ENCODE results near the gene BEX4. TPM values are rescaled to one million over a fixed set of nuclear protein-coding genes. Genes with fewer than 3 reads are reported as not detected.
"Not testable (repeated sequence)": the region's sequence is repeated elsewhere in the genome, so short reads cannot be mapped to it uniquely, and the experiment has no call there.

BEX4 gene
- 1 to 10 TPM; 5.0 to 7.3 TPM for total RNA-seq

GRCh38 chrX:103214870-103215424 lies at the start of gene BEX4:
BEX4 (plus strand) TSS chrX:103215108; CDS start chrX:103216154, 1,046 bp downstream.
- peak within 1 kb of the TSS; percentile 78 for H3K4me3 Mint-ChIP-seq
- peak within 1 kb of the TSS; percentile 81 for H3K27ac Mint-ChIP-seq
- peaks cover 6% of the 10 kb centered on the region for H3K36me3 Mint-ChIP-seq (ENCODE audit: low read depth)
- no peaks in the 10 kb centered on the region for H3K27me3 Mint-ChIP-seq
- no peaks in the 10 kb centered on the region for H3K4me1 Mint-ChIP-seq
- H3K9me3 Mint-ChIP-seq, result no peaks in the 10 kb centered on the region
- peak; percentile 99 for ATAC-seq (replicated peaks)

DNA sequence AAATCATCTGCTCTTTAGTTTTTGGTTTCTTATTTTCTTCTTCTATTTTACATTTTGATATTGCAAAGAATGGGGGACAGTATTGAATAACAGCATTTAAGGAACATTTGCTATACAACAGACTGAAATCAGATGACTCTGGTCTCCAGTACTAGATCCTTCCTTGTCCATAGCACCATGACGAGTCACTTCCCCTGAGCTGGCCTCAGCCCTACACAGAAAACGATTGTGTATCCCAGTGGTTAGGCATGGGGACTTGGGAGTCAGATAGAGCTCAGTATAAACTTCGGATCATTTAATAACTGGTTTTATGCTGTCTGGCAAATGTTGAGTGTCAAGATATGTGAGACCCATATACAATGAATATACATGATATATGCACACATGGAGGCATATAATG lies 44.7 kb upstream of the BEX4 start:
- ATAC-seq (replicated peaks), result no peak
- Mint-ChIP-seq H3K4me3 (no peak overlapping the region), H3K9me3 (no peaks in the 10 kb centered on the region), H3K4me1 (no peaks in the 10 kb centered on the region), H3K36me3 (ENCODE audit: low read depth) (no peaks in the 10 kb centered on the region), H3K27ac (no peak overlapping the region), H3K27me3 (no peaks in the 10 kb centered on the region)

DNA sequence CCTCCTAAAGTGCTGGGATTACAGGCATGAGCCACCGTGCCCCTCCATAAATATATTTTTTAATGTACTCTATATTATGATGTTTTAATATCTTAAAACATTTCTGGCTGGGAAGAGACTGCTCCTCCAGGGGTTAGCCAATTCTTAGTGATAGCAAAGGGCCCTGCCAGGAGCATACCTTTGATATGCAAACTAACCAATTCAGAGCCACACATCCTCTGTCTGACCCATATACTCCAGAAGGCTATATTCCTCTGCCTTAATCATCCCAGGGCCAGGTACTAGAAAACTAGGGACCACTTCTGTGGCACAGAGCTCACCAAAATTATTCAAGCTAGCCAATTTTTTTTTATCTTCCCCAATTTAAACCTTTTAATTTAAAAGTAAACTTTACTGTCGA lies 43.6 kb upstream of the BEX4 start:
- Mint-ChIP-seq H3K9me3 (no peaks in the 10 kb centered on the region), H3K4me3 (no peak overlapping the region)
- no peak for ATAC-seq (replicated peaks)

GRCh38 chrX:103175256-103175655 lies 39.7 kb upstream of the BEX4 start:
- not testable (repeated sequence) for H3K27me3 Mint-ChIP-seq; H3K36me3 Mint-ChIP-seq (ENCODE audit: low read depth); H3K4me3 Mint-ChIP-seq; H3K9me3 Mint-ChIP-seq; ATAC-seq (replicated peaks); H3K4me1 Mint-ChIP-seq; H3K27ac Mint-ChIP-seq

More for the DNA sequence above, 43.6 kb upstream of the BEX4 start:
- Mint-ChIP-seq H3K4me1 (no peaks in the 10 kb centered on the region), H3K36me3 (ENCODE audit: low read depth) (no peaks in the 10 kb centered on the region), H3K27me3 (peaks cover 3% of the 10 kb centered on the region), H3K27ac (no peak overlapping the region)

DNA sequence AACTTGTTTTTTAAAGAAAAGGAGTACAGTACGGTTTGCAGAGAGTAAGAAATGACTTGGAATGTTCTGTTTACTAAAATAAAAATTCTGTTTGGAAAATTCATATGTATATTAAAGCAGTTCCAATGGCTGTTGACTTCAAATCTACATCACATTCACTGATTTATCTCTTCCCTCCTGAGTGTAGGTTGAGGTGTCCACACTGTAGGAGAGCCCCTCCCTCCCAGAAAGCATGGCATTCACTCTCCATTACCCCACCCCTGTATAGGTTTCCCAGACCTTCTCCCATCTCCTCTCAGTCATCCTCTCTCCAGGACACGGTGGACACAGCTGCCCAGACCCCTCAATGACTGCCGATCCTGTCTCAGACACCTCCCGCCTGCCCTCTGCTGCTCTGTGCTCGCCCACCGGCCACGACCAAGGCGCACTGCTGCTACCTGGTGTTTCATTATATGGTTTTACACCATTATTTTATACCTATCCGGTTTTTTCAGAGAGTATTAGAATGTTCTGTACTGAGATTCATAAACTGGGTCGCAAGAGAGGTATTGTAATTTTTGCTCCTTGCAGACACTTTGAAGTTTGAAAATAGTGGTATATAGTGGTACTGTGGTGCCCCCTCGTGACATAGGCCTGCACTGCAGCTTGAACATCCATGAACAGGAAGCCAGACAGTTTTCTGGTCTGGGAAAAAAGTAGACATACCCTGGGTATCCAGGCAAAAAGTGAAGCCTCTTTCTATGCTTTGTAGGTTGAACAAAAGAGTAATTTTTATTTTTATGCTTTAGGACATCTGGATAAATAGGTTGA lies 38.8 kb upstream of the BEX4 start:
- no peaks in the 10 kb centered on the region for H3K36me3 Mint-ChIP-seq (ENCODE audit: low read depth)
- peak overlapping the region; percentile 57 for H3K4me3 Mint-ChIP-seq
- peaks cover 7% of the 10 kb centered on the region for H3K27me3 Mint-ChIP-seq
- no peak overlapping the region for H3K27ac Mint-ChIP-seq
- ATAC-seq (replicated peaks), result no peak
- no peaks in the 10 kb centered on the region for H3K9me3 Mint-ChIP-seq
- no peaks in the 10 kb centered on the region for H3K4me1 Mint-ChIP-seq

- ATAC-seq (replicated peaks), result no peak
- no peaks in the 10 kb centered on the region for H3K36me3 Mint-ChIP-seq (ENCODE audit: low read depth)
- no peaks in the 10 kb centered on the region for H3K9me3 Mint-ChIP-seq
- H3K27ac Mint-ChIP-seq, result no peak overlapping the region
- H3K4me1 Mint-ChIP-seq, result no peaks in the 10 kb centered on the region
- H3K27me3 Mint-ChIP-seq, result peaks cover 7% of the 10 kb centered on the region
- no peak overlapping the region for H3K4me3 Mint-ChIP-seq
Observed at GRCh38 chrX:103177556-103177955, 37.4 kb upstream of the BEX4 start.

- no peak for ATAC-seq (replicated peaks)
- no peaks in the 10 kb centered on the region for H3K36me3 Mint-ChIP-seq (ENCODE audit: low read depth)
- no peaks in the 10 kb centered on the region for H3K4me1 Mint-ChIP-seq
- peaks cover 4% of the 10 kb centered on the region for H3K27me3 Mint-ChIP-seq
- no peak overlapping the region for H3K4me3 Mint-ChIP-seq
- H3K9me3 Mint-ChIP-seq, result no peaks in the 10 kb centered on the region
- no peak overlapping the region for H3K27ac Mint-ChIP-seq
Observed at GRCh38 chrX:103183912-103184311, 31.0 kb upstream of the BEX4 start.

GRCh38 chrX:103187953-103188475 lies 26.9 kb upstream of the BEX4 start:
- H3K36me3 Mint-ChIP-seq (ENCODE audit: low read depth), result no peaks in the 10 kb centered on the region
- H3K27ac Mint-ChIP-seq, result no peak overlapping the region
- H3K27me3 Mint-ChIP-seq, result peaks cover 3% of the 10 kb centered on the region
- no peak for ATAC-seq (replicated peaks)
- H3K9me3 Mint-ChIP-seq, result no peaks in the 10 kb centered on the region
- H3K4me3 Mint-ChIP-seq, result no peak overlapping the region
- no peaks in the 10 kb centered on the region for H3K4me1 Mint-ChIP-seq

DNA sequence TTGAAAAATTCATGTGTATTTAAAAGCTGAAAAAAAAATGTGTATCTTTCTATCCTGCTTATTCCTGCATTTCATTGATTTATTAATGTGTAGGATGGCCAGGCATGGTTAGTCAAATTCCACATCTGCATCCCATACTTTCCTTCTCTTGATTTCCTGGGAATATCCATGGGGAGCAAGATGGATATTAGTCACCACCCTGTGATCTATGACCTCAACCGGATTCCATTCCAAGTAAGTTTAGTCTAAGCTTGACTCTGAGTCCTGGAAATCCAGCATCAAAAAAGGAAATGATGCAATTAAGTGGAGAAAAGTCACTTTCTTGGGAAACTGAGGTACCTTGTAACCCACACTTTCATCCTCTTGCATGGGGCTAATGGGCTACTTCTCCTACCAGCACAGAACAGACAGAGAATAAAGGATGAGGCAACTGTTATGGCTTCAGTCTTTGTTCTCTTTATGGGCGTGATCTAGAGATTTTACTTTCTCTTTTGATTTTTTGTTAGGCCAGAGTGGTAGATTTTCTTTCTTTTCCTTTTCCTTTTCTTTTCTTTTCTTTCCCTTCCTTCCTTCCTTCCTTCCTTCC lies 17.1 kb upstream of the BEX4 start:
- Mint-ChIP-seq H3K4me1 (no peaks in the 10 kb centered on the region), H3K36me3 (ENCODE audit: low read depth) (no peaks in the 10 kb centered on the region), H3K27me3 (no peaks in the 10 kb centered on the region), H3K4me3 (no peak overlapping the region), H3K9me3 (no peaks in the 10 kb centered on the region), H3K27ac (no peak overlapping the region)
- ATAC-seq (replicated peaks), result no peak

DNA sequence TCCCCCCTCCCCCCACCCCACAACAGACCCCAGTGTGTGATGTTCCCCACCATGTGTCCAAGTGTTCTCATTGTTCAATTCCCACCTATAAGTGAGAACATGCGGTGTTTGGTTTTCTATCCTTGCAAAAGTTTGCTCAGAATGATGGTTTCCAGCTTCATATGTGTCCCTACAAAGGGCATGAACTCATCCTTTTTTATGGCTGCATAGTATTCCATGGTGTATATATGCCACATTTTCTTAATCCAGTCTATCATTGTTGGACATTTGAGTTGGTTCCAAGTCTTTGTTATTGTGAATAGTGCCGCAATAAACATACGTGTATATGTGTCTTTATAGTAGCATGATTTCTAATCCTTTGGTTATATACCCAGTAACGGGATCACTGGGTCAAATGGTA lies 16.2 kb upstream of the BEX4 start:
- not testable (repeated sequence) for H3K27ac Mint-ChIP-seq; H3K27me3 Mint-ChIP-seq; ATAC-seq (replicated peaks); H3K9me3 Mint-ChIP-seq; H3K4me3 Mint-ChIP-seq; H3K36me3 Mint-ChIP-seq (ENCODE audit: low read depth); H3K4me1 Mint-ChIP-seq

DNA sequence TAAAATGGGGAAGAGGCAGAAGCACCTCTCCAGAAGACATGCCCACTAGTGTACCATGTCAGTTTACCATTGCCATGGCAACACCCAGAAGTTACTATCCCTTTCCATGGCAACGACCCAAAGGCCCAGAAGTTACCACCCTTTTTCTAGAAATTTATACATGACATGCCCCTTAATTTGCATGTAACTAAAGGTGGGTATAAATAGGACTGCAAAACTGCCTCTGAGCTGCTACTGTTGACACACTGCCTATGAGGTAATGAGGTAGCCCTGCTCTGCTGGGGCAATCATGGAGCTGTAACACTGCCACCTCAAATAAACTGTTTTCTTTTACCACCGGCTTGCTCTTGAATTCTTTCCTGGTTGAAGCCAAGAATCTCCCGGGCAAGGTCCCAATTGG lies 13.9 kb upstream of the BEX4 start:
- Mint-ChIP-seq H3K27me3 (no peaks in the 10 kb centered on the region), H3K4me1 (no peaks in the 10 kb centered on the region), H3K27ac (no peak overlapping the region), H3K4me3 (no peak overlapping the region), H3K36me3 (ENCODE audit: low read depth) (no peaks in the 10 kb centered on the region), H3K9me3 (no peaks in the 10 kb centered on the region)
- ATAC-seq (replicated peaks), result no peak

- Mint-ChIP-seq H3K9me3 (no peaks in the 10 kb centered on the region), H3K4me3 (no peak overlapping the region), H3K27me3 (no peaks in the 10 kb centered on the region), H3K36me3 (ENCODE audit: low read depth) (no peaks in the 10 kb centered on the region), H3K4me1 (no peaks in the 10 kb centered on the region), H3K27ac (no peak overlapping the region)
- no peak for ATAC-seq (replicated peaks)
Observed at GRCh38 chrX:103210056-103210455, 4.9 kb upstream of the BEX4 start.

DNA sequence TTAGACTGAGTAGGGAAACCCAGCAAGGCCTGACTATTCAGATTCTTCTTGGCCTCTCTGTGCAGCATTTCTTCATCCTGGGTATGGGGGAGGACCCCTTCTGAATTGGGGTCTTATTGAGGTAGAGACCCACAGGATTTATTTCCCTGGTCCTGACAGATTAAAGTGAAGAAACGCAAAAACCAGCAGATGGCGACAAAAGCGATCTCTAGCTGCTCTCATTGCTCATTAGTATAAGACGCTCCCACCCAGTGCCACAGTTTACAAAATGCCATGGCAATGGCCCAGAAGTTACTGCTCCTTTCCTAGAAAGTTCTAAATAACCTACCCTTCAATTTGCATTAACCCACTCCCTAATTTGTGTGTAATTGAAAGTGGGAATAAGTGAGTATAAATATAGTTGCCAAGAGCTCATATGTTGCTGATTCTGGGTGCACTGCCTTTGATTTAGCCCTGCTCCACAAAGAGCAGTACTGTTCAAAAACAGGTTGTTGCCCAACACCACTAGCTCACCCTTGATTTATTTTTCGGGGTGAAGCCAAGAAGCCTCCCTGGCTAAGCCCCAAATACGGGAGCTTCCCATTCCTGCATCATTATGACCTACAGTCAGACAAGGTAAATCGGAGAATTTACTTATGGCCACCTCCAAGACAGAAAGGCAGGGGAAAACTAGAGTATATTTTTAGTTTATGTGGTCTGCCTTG lies 3.7 kb upstream of the BEX4 start:
- Mint-ChIP-seq H3K9me3 (no peaks in the 10 kb centered on the region), H3K4me1 (no peaks in the 10 kb centered on the region), H3K27me3 (no peaks in the 10 kb centered on the region), H3K27ac (no peak overlapping the region), H3K4me3 (no peak overlapping the region), H3K36me3 (ENCODE audit: low read depth) (peaks cover 5% of the 10 kb centered on the region)
- ATAC-seq (replicated peaks), result peak; percentile 23

GRCh38 chrX:103212749-103213457 lies 2.0 kb upstream of the BEX4 start:
- H3K4me3 Mint-ChIP-seq, result no peak overlapping the region
- H3K27me3 Mint-ChIP-seq, result no peaks in the 10 kb centered on the region
- ATAC-seq (replicated peaks), result no peak
- no peak overlapping the region for H3K27ac Mint-ChIP-seq
- no peaks in the 10 kb centered on the region for H3K4me1 Mint-ChIP-seq
- H3K9me3 Mint-ChIP-seq, result no peaks in the 10 kb centered on the region
- H3K36me3 Mint-ChIP-seq (ENCODE audit: low read depth), result peaks cover 6% of the 10 kb centered on the region

Measured in activated T-helper 17 cell treated with anti-CD3 and anti-CD28 coated beads, Interleukin-2, amount 50 U/mL, for 72 hours (primary cell).